ENCODE data around the gene CCDC80. TPM values are rescaled to one million over a fixed set of nuclear protein-coding genes. Genes with fewer than 3 reads are reported as not detected.

The CCDC80 gene
- total RNA-seq, 2 experiments from 2014 or later = not detected

DNA sequence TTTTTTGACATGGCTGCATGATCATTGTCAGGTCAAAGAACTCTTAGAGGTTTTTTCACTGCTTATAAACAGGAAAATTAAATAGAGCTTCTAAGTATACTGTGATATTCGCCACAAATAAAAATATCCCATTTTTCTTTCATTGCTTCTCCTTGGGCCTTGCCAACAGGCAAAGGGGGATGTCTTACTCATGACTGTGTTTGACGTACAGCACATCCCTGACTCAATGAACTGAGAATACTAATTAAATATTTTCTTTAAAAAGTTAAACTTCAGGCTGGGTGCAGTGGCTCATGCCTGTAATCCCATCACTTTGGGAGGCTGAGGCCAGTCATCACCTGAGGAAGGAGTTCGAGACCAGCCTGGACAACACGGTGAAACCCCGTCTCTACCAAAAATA, 41.4 kb upstream of the CCDC80 start:
- H3K4me1 Mint-ChIP-seq (ENCODE audit: low read depth) = peaks cover 9% of the 10 kb centered on the region
- H3K4me3 Mint-ChIP-seq = no peak overlapping the region
- intact Hi-C loops (cut with micrococcal nuclease) = no loop called here
- DNase-seq = no peak
- POLR2A ChIA-PET = no interaction called here
- H3K36me3 Mint-ChIP-seq (ENCODE audit: low read depth) = no peaks in the 10 kb centered on the region
- CTCF ChIA-PET = interaction anchor here (0.8 to 4.2 kb wide), 3 partner anchors 11 to 52 kb away, joined by 3 to 15 read pairs (median 3); no protein-coding TSS in a partner anchor
- TF ChIP-seq, protein P1, sequence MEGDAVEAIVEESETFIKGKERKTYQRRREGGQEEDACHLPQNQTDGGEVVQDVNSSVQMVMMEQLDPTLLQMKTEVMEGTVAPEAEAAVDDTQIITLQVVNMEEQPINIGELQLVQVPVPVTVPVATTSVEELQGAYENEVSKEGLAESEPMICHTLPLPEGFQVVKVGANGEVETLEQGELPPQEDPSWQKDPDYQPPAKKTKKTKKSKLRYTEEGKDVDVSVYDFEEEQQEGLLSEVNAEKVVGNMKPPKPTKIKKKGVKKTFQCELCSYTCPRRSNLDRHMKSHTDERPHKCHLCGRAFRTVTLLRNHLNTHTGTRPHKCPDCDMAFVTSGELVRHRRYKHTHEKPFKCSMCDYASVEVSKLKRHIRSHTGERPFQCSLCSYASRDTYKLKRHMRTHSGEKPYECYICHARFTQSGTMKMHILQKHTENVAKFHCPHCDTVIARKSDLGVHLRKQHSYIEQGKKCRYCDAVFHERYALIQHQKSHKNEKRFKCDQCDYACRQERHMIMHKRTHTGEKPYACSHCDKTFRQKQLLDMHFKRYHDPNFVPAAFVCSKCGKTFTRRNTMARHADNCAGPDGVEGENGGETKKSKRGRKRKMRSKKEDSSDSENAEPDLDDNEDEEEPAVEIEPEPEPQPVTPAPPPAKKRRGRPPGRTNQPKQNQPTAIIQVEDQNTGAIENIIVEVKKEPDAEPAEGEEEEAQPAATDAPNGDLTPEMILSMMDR (IDR thresholded peaks at IDR 0.05) = no peak
- no peak overlapping the region for H3K27ac Mint-ChIP-seq
- H3K27me3 Mint-ChIP-seq = peaks cover 5% of the 10 kb centered on the region
- no peaks in the 10 kb centered on the region for H3K9me3 Mint-ChIP-seq
- no peak for ATAC-seq

DNA sequence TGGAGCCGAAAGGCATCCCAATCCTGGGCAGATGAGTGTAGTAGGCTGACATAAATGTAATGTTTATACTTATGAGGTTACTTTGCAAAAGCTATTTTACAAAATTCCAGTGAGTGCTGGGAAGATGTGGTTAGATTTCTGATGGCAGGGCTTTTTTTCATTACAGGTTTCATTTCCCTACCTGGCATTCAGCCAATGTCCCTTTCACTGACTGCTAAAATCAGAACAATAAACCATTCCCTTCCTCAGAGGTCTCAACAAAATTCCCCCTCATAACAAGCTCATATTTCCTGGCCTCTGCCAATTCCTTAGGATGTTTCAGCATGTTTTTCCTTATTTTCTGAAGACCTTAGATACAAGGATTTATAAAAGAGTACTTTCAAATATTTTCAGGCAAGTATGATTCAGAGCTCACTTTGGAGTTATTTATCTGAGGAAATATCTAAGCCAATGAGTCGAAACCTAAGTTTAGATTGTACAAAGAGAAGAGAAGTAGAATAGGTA, 40.9 kb upstream of the CCDC80 start:
- ATAC-seq (no peak), DNase-seq (no peak)
- TF ChIP-seq, protein P1 (IDR thresholded peaks at IDR 0.05) = no peak
- Mint-ChIP-seq H3K36me3 (ENCODE audit: low read depth) (no peaks in the 10 kb centered on the region), H3K9me3 (no peaks in the 10 kb centered on the region), H3K4me1 (ENCODE audit: low read depth) (peaks cover 13% of the 10 kb centered on the region), H3K4me3 (no peak overlapping the region), H3K27ac (no peak overlapping the region), H3K27me3 (peaks cover 5% of the 10 kb centered on the region)
- CTCF ChIA-PET = interaction anchor here (0.8 to 4.2 kb wide), 2 partner anchors 11 to 53 kb away, joined by 3 to 15 read pairs; no protein-coding TSS in a partner anchor
- POLR2A ChIA-PET = no interaction called here
- intact Hi-C loops (cut with micrococcal nuclease) = no loop called here

DNA sequence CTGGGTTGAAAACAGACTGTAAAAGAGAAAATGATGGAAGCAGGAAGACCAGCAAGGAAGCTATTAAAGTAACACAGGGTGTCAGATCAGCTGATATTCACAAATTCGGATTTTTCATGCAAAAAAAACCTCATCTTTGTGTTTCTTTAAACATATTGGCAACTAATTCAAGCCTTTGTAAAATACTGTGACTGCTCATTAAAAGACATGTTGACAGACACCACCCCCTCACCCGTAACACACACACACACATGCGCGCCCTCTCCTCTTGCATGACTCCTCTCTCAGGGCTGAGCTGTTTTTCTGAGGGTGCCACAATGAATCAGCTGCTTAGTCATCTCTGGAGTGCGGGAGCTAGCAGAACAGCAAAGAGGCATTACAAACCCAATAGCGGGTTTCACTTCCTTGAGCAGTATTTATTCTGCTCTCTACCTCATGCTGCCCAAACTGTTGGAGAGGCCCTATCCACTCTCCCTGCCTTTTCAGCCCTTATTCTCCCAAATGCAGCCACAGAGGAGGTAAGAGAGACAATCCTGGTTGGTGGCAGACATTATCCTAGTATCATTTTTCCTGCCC, 35.8 kb upstream of the CCDC80 start:
- CTCF ChIA-PET = interaction anchor here (0.9 to 3.2 kb wide), 5 partner anchors 22 to 74 kb away, joined by 3 to 20 read pairs (median 6); no protein-coding TSS in a partner anchor
- ATAC-seq = peak; percentile 94
- peaks cover 58% of the 10 kb centered on the region for H3K4me1 Mint-ChIP-seq (ENCODE audit: low read depth)

DNA sequence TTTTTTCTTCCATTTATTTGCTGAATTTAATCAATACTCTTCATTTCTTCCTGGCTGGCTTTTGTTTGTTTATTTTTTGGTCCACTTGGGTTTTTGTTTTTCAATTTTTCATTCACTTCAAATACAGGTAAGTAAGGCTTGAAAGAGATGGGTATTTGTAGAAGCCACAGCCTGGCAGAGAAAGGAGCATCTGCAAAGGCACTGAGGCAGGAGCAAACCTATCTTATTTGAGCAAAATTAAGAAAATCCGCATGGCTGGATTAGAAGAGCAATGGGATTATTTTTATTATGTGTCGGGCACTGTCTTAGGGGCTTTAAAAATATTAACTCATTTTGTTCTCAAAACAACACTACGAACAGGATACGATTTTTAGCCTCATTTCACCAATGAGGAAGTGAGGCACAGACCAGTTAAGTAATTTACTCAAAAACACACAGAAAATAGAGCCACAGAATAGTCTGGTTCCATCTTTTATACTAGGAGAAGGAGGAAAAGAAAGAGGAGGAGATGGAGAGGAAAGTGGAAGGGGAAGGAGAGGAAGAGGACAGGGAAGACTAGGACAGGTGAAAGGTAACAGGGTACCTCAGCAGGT, 35.1 kb upstream of the CCDC80 start:
- Mint-ChIP-seq H3K36me3 (ENCODE audit: low read depth) (no peaks in the 10 kb centered on the region), H3K27ac (peak overlapping the region; percentile 63), H3K4me1 (ENCODE audit: low read depth) (peaks cover 64% of the 10 kb centered on the region), H3K9me3 (no peaks in the 10 kb centered on the region), H3K4me3 (peak overlapping the region; percentile 34), H3K27me3 (peaks cover 10% of the 10 kb centered on the region)
- ATAC-seq = no peak
- POLR2A ChIA-PET = interaction anchor here (0.7 to 1.6 kb wide), 2 partner anchors 315 to 1740 kb away, joined by 3 to 6 read pairs; partner anchors contain the start of gene GTPBP8
- TF ChIP-seq, protein P1 (IDR thresholded peaks at IDR 0.05) = no peak
- CTCF ChIA-PET = interaction anchor here (3.2 kb wide), 1 partner anchor 34 kb away, joined by 20 read pairs; no protein-coding TSS in a partner anchor
- no peak for DNase-seq
- intact Hi-C loops (cut with micrococcal nuclease) = no loop called here

More for the DNA sequence above, 35.8 kb upstream of the CCDC80 start:
- POLR2A ChIA-PET = interaction anchor here (0.7 to 1.6 kb wide), 2 partner anchors 314 to 1739 kb away, joined by 3 to 6 read pairs; partner anchors contain the start of gene GTPBP8
- Mint-ChIP-seq H3K27me3 (peaks cover 10% of the 10 kb centered on the region), H3K27ac (peak overlapping the region; percentile 65), H3K36me3 (ENCODE audit: low read depth) (no peaks in the 10 kb centered on the region), H3K9me3 (no peaks in the 10 kb centered on the region), H3K4me3 (peak overlapping the region; percentile 34)
- intact Hi-C loops (cut with micrococcal nuclease) = loop anchor here (1.0 kb wide), 1 partner anchor 297 kb away; no protein-coding TSS in a partner anchor
- TF ChIP-seq, protein P1 (IDR thresholded peaks at IDR 0.05) = no peak
- peak; percentile 97 for DNase-seq

DNA sequence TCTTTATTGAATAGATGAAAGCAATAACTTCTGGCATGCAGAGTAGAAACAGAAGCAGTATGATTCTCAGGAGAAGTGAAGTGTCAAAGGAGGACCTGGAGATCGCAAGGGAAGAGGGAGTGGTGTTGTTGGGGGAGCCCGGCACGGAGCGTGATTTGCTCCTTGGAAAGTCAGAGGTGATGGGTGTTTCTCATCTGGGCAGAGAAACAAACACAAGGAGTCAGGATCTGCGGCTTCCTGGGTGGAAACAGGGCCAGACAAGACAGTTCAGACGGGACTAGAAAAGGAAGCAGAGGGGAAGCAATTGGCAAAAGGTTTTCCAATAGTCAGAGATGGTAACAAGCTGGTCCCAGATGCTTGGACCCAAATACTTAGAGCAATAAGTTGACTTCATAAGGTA, 34.4 kb upstream of the CCDC80 start:
- Mint-ChIP-seq H3K9me3 (no peaks in the 10 kb centered on the region), H3K27ac (no peak overlapping the region), H3K4me3 (no peak overlapping the region), H3K4me1 (ENCODE audit: low read depth) (peaks cover 68% of the 10 kb centered on the region), H3K36me3 (ENCODE audit: low read depth) (no peaks in the 10 kb centered on the region), H3K27me3 (peaks cover 10% of the 10 kb centered on the region)
- no peak for DNase-seq
- POLR2A ChIA-PET = no interaction called here
- TF ChIP-seq, protein P1 (IDR thresholded peaks at IDR 0.05) = no peak
- CTCF ChIA-PET = no interaction called here
- no peak for ATAC-seq
- intact Hi-C loops (cut with micrococcal nuclease) = no loop called here

All from activated CD8-positive, alpha-beta T cell treated with anti-CD3 and anti-CD28 coated beads for 36 hours (primary cell).